Ovary (tissue), 9 donors: ENCODE data around the gene OCA2. TPM values are rescaled to one million over a fixed set of nuclear protein-coding genes. Genes with fewer than 3 reads are reported as not detected.

Experiments
- DNase-seq, 5 donors: peaks; one replicate each; pipeline ENCODE4 v3.0.0-alpha.2; 2019 to 2020
- H3K27ac ChIP-seq, 2 donors: fragments of 200-600 bp; one replicate each; pipeline versions ENCODE4 v1.5.1 to v1.8.0; 2019 to 2022
- H3K27me3 ChIP-seq: fragments of 200-600 bp; one replicate; pipeline ENCODE4 v1.8.0; 2022
- H3K36me3 ChIP-seq: fragments of 200-600 bp; sonication (generic); one replicate; pipeline ENCODE4 v1.5.1; 2019
- H3K4me1 ChIP-seq: one replicate; pipeline ENCODE4 v1.8.1; 2013; ENCODE audit warnings: mild to moderate bottlenecking, moderate library complexity; ENCODE audit not compliant: insufficient read depth
- H3K4me3 ChIP-seq: fragments of 200-600 bp; sonication (generic); one replicate; pipeline ENCODE4 v1.5.1; 2017
- H3K9me3 ChIP-seq, 2 donors: fragments of 200-600 bp in 1 of 2; sonication (generic) in 1 of 2; one replicate each; pipeline versions ENCODE4 v1.5.1 to v1.8.1; 2013 to 2019; ENCODE audit warnings: mild to moderate bottlenecking in 1 of 2, moderate library complexity in 1 of 2
- EP300 ChIP-seq: sonication (generic); formaldehyde crosslinking; IDR thresholded peaks from one replicate; pipeline ENCODE4 v1.6.1; 2017; ENCODE audit warnings: antibody characterized with exemption
- POLR2A ChIP-seq: fragments of 450-650 bp; IDR thresholded peaks from one replicate; pipeline ENCODE4 v1.6.1; 2017; ENCODE audit warnings: antibody characterized with exemption, mild to moderate bottlenecking, moderate library complexity
- WGBS, 3 donors: extraction: QIAGEN DNeasy Blood & Tissue Kit in 1 of 3; methylation state at CpG; one replicate each; pipeline versions ENCODE4 v1.1.5 to v1.1.7; 2013 to 2017; 5-methylcytosine and 5-hydroxymethylcytosine counted together
- intact Hi-C, 4 donors: fragments of 100-400 bp; cut with DNase I; formaldehyde crosslinking; loops; one replicate each; pipeline versions ENCODE4 v1.11.0 to v1.15.1; 2022 to 2023
- polyA plus RNA-seq, 2 donors: library from polyadenylated mRNA; stranded (reverse); fragments of 200-250 nt in 1 of 2; fragments of 350-450 nt in 1 of 2; fragmentation: Illumina TruSeq in 1 of 2; extraction: RNeasy Lipid Tissue Mini Kit (QIAGEN cat#74804) in 1 of 2; gene quantifications; one replicate each; pipeline ENCODE4 v1.2.3, GENCODE V29; 2013 to 2014
- total RNA-seq, 7 donors: library from RNA; depleted of rRNA in 2 of 7; stranded (reverse); fragments of >200 nt in 2 of 7; fragmentation: NEBNext Ultra II Directional in 3 of 7; extraction: Animal tissue kit (Norgen Biotek cat#: 25700) in 3 of 7; gene quantifications; one replicate each; pipeline versions ENCODE4 v1.1.0 to v1.2.4, GENCODE V29; 2016 to 2023
- TF ChIP-seq, protein P1 (sequence below), 3 donors: fragments of 450-650 bp in 2 of 3; fragments of 200-600 bp in 1 of 3; IDR thresholded peaks; one replicate each; pipeline versions ENCODE4 v1.5.1 to v1.8.0; 2016 to 2022; ENCODE audit warnings: antibody characterized with exemption in 3 of 3, mild to moderate bottlenecking in 1 of 3
- donor health status: DM: no; HTN: no; CAD: no; lungs with moderate emphysema.
- donor health status: DM: no; HTN: no; CAD: no.
- donor health status: Bipolar disorder and iron deficiency.
- donor health status: DM: yes; HTN: yes; CAD: no.
- donor health status: DM: no; HTN: no; CAD: no.
- donor health status: DM: yes; HTN: yes; CAD: no.

OCA2 gene
- total and polyA plus RNA-seq, 9 donors = 0.31 to 3.5 (median 0.68) TPM; not detected in 1

DNA sequence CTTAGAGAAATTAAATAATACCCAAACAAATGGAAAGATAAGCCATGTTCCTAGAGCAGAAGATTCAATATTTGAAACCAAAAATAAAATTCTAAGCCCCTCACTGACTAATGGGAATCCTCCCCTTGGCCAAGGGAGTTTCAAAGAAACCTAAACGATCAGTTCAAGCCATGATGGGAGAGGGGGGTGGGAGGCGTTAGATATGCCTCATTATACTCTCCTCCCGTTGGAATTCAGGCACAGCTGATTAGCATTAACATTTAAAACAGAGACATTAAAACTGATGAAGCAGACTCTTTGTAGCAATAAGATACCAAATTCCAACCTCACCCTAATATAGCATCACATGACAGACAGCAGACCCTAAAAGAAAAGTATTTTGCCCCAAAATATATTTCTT lies 32.9 kb downstream of the OCA2 start:
- Histone ChIP-seq H3K27me3 (no peaks in the 10 kb centered on the region), H3K36me3 (no peaks in the 10 kb centered on the region), H3K9me3 (peaks cover 0 to 4% of the 10 kb centered on the region in 2 donors), H3K27ac (no peak overlapping the region), H3K4me3 (no peak overlapping the region), H3K4me1 (no peaks in the 10 kb centered on the region)
- no peak for DNase-seq
- 5 to 13% (median 7%) methylated on average over 3 of the region's 3 CpGs for WGBS, 3 donors
- intact Hi-C loops = no loop called here
- TF ChIP-seq, protein P1, sequence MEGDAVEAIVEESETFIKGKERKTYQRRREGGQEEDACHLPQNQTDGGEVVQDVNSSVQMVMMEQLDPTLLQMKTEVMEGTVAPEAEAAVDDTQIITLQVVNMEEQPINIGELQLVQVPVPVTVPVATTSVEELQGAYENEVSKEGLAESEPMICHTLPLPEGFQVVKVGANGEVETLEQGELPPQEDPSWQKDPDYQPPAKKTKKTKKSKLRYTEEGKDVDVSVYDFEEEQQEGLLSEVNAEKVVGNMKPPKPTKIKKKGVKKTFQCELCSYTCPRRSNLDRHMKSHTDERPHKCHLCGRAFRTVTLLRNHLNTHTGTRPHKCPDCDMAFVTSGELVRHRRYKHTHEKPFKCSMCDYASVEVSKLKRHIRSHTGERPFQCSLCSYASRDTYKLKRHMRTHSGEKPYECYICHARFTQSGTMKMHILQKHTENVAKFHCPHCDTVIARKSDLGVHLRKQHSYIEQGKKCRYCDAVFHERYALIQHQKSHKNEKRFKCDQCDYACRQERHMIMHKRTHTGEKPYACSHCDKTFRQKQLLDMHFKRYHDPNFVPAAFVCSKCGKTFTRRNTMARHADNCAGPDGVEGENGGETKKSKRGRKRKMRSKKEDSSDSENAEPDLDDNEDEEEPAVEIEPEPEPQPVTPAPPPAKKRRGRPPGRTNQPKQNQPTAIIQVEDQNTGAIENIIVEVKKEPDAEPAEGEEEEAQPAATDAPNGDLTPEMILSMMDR (IDR thresholded peaks at IDR 0.05) = no peak

DNA sequence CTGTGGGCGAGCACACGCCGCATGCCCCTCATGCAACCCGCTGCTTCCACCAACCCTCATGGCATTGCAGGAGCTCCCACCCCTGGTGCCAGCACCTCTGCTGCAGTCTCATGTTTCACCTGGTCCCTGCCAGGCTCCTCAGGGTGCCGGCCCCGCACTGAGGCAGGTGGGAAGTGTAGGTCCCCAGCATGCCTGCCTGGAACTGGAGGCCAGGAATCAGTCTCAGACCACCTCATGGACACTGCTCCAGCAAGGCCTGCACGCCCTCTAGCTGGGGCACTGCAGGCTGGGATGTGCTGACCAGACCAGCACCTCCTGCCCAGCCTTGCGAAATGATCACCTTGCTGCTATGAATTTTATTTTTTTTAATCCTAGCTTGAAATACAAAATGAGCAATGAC lies 39.1 kb downstream of the OCA2 start:
- no peaks in the 10 kb centered on the region for H3K4me1 ChIP-seq
- no peak for TF ChIP-seq POLR2A
- TF ChIP-seq, protein P1 (IDR thresholded peaks at IDR 0.05) = no peak
- TF ChIP-seq EP300 = no peak
- no peak overlapping the region for H3K4me3 ChIP-seq
- H3K27ac ChIP-seq = no peak overlapping the region
- intact Hi-C loops = no loop called here
- WGBS, 3 donors = 90 to 94% (median 91%) methylated on average over 8 of the region's 8 CpGs
- peaks cover 0 to 7% of the 10 kb centered on the region in 2 donors for H3K9me3 ChIP-seq
- H3K27me3 ChIP-seq = no peaks in the 10 kb centered on the region
- DNase-seq = no peak
- H3K36me3 ChIP-seq = no peaks in the 10 kb centered on the region

DNA sequence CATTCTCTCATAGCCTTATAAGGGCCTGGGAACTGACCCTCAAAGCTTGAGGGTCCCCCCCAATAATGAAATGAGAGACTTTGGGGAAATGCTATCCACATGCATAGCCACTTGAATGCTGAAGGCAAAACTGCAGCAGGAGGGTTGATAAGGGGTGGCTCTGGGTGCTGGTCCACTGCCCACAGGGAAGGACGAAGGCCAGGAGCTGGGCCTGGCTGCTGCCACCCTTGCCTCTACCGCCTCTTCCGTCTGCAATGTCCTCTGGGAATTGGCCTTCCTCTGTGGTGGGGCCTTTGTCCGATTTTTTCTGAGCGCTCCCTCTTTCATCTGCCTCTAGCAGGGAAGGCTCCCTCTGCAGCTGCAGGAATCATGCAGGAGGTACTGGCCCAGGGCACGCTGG lies 41.0 kb downstream of the OCA2 start:
- no peaks in the 10 kb centered on the region for H3K27me3 ChIP-seq
- no peaks in the 10 kb centered on the region for H3K4me1 ChIP-seq
- H3K4me3 ChIP-seq = no peak overlapping the region
- H3K9me3 ChIP-seq = peaks cover 0 to 6% of the 10 kb centered on the region in 2 donors
- intact Hi-C loops = no loop called here
- no peaks in the 10 kb centered on the region for H3K36me3 ChIP-seq
- TF ChIP-seq, protein P1 (IDR thresholded peaks at IDR 0.05) = no peak
- TF ChIP-seq EP300 (no peak), POLR2A (no peak)
- WGBS, 3 donors = 85 to 87% (median 85%) methylated on average over 6 of the region's 6 CpGs
- DNase-seq = no peak
- no peak overlapping the region for H3K27ac ChIP-seq

DNA sequence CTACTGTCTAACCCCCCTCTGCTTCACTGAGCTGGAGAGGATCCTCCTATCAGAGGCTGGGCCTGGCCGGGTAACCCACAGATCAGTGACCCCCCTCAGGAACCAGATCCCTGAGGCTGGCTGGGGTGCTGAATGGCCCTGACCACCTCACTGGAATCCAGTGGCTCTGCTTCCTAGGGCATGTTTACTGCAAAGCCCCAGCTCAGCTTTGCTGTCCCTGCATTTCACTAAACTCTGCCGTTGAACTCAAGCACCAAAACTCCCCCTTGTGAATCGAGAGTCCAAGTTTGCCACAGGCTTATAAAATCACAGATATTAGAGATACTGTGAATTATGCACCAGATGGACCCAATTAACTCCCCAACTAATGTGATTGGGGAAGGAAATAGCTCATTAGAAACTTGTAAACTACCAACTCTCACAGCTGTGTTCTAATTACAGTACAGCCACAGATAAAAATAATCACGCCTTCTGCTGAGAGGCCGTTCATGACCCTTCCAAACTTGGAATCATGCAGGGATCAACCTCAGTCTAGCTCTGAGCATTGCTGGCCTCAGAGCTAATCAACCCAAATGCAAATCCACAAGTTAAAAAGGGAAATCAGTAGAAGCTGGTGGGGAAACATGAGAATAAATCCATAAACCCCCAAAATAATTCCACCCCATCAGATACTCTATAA lies 47.0 kb downstream of the OCA2 start:
- H3K4me3 ChIP-seq = no peak overlapping the region
- TF ChIP-seq, protein P1 (IDR thresholded peaks at IDR 0.05) = no peak
- TF ChIP-seq POLR2A = no peak
- no peak for DNase-seq
- intact Hi-C loops = no loop called here
- H3K36me3 ChIP-seq = no peaks in the 10 kb centered on the region
- WGBS, 3 donors = 6 to 25% (median 11%) methylated on average over 5 of the region's 5 CpGs
- no peak overlapping the region for H3K27ac ChIP-seq
- no peaks in the 10 kb centered on the region for H3K27me3 ChIP-seq
- no peaks in the 10 kb centered on the region for H3K4me1 ChIP-seq
- H3K9me3 ChIP-seq = no peaks in the 10 kb centered on the region
